Colonic mucosa (tissue), 4 donors: ENCODE measurements around the gene ISG15. TPM values are rescaled to one million over a fixed set of nuclear protein-coding genes. Genes with fewer than 3 reads are reported as not detected.

Source experiments
- DNase-seq: peaks from one replicate; pipeline ENCODE4 v3.0.0-alpha.2; 2020
- H3K27ac ChIP-seq: fragments of 200-600 bp; one replicate; pipeline ENCODE4 v1.8.0; 2021
- H3K27me3 ChIP-seq: fragments of 200-600 bp; one replicate; pipeline ENCODE4 v1.8.0; 2021
- H3K36me3 ChIP-seq: fragments of 200-600 bp; one replicate; pipeline ENCODE4 v1.8.0; 2021
- H3K4me1 ChIP-seq: fragments of 200-600 bp; one replicate; pipeline ENCODE4 v1.8.0; 2021; ENCODE audit warnings: mild to moderate bottlenecking
- H3K4me3 ChIP-seq: fragments of 200-600 bp; one replicate; pipeline ENCODE4 v1.8.0; 2021
- H3K9ac ChIP-seq, 2 donors: one replicate each; pipeline ENCODE4 v1.7.0; 2013; ENCODE audit warnings: control low read depth in 2 of 2, low read depth in 2 of 2, low read length in 2 of 2
- H3K9me3 ChIP-seq: fragments of 200-600 bp; one replicate; pipeline ENCODE4 v1.8.0; 2021
- intact Hi-C: fragments of 100-400 bp; cut with DNase I; formaldehyde crosslinking; loops from one replicate; pipeline ENCODE4 v1.14.1; 2022
- total RNA-seq, 2 donors: library from RNA; stranded (reverse); fragmentation: NEBNext Ultra II Directional in 1 of 2; extraction: Animal tissue kit (Norgen Biotek cat#: 25700) in 1 of 2; gene quantifications; one replicate each; pipeline ENCODE4 v1.2.1, GENCODE V29; 2021
- TF ChIP-seq, protein P1 (sequence below): fragments of 200-600 bp; IDR thresholded peaks from one replicate; pipeline ENCODE4 v1.8.0; 2022; ENCODE audit warnings: antibody characterized with exemption, mild to moderate bottlenecking
- donor health status: healthy.
- donor health status: DM: no; HTN: no; CAD: no.
- donor health status: DM: no; HTN: no; CAD: no.

Gene ISG15
- 10 to 100 TPM; 21.9 to 25.2 TPM for total RNA-seq

DNA sequence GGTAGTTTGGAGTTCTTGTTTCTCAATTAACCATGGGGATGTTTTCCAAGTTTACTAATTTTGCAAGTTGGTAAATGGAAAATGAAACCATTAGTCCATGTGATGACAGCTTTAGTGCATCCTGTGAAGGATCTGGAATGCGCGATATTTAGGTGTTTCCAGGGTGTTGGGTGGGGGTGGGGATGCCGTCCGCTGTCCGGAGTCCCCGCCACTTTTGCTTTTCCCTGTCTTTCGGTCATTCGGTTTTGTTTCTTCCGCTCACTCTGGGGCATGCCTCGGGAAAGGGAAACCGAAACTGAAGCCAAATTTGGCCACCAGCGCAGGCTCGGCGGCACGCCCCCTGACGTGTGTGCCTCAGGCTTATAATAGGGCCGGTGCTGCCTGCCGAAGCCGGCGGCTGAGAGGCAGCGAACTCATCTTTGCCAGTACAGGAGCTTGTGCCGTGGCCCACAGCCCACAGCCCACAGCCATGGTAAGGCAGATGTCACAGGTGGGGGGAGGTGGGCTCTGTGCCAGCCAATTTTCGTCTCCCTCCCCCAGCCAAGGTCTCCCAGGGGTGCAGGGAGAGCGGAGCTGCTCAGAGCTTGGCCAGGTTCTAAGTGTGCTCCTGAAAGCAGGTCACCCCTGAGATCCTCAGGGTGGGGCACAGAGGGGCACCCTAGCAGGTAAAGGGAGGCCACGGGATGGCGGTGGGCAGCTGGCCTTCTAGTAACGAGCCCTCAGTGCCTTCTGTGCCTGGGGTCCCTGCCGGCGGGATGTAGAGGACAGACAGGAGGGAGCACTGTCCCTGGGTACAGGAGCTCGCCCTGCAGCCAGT, at the start of gene ISG15:
Gene ISG15, plus strand, starts transcription at position 393 of the 817 bp plus-strand sequence. Its CDS starts 77 bp downstream, at position 470.
- no peaks in the 10 kb centered on the region for H3K36me3 ChIP-seq
- no peaks in the 10 kb centered on the region for H3K4me1 ChIP-seq
- intact Hi-C loops = no loop called here
- H3K4me3 ChIP-seq = peak within 1 kb of the TSS; percentile 46
- no peaks in the 10 kb centered on the region for H3K27me3 ChIP-seq
- H3K9me3 ChIP-seq = no peaks in the 10 kb centered on the region
- TF ChIP-seq, protein P1, sequence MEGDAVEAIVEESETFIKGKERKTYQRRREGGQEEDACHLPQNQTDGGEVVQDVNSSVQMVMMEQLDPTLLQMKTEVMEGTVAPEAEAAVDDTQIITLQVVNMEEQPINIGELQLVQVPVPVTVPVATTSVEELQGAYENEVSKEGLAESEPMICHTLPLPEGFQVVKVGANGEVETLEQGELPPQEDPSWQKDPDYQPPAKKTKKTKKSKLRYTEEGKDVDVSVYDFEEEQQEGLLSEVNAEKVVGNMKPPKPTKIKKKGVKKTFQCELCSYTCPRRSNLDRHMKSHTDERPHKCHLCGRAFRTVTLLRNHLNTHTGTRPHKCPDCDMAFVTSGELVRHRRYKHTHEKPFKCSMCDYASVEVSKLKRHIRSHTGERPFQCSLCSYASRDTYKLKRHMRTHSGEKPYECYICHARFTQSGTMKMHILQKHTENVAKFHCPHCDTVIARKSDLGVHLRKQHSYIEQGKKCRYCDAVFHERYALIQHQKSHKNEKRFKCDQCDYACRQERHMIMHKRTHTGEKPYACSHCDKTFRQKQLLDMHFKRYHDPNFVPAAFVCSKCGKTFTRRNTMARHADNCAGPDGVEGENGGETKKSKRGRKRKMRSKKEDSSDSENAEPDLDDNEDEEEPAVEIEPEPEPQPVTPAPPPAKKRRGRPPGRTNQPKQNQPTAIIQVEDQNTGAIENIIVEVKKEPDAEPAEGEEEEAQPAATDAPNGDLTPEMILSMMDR = no peak
- H3K9ac ChIP-seq = peak within 1 kb of the TSS; percentile 77 to 80
- DNase-seq = peak; percentile 94
- H3K27ac ChIP-seq = peak within 1 kb of the TSS; percentile 84

- Histone ChIP-seq H3K9ac (no peak overlapping the region), H3K36me3 (no peaks in the 10 kb centered on the region), H3K4me1 (peaks cover 12% of the 10 kb centered on the region), H3K27me3 (peaks cover 13% of the 10 kb centered on the region), H3K4me3 (no peak overlapping the region), H3K27ac (no peak overlapping the region), H3K9me3 (no peaks in the 10 kb centered on the region)
- intact Hi-C loops = no loop called here
- TF ChIP-seq, protein P1 = no peak
- DNase-seq = no peak
Observed at GRCh38 chr1:963746-964525, 49.4 kb upstream of the ISG15 start.

- TF ChIP-seq, protein P1 = no peak
- peaks cover 13% of the 10 kb centered on the region for H3K27me3 ChIP-seq
- H3K9me3 ChIP-seq = no peaks in the 10 kb centered on the region
- no peak for DNase-seq
- no peaks in the 10 kb centered on the region for H3K36me3 ChIP-seq
- intact Hi-C loops = no loop called here
- H3K4me3 ChIP-seq = no peak overlapping the region
- no peak overlapping the region for H3K27ac ChIP-seq
- H3K9ac ChIP-seq = no peak overlapping the region
- H3K4me1 ChIP-seq = peaks cover 12% of the 10 kb centered on the region
Observed at GRCh38 chr1:964691-965525, 48.4 kb upstream of the ISG15 start.

DNA sequence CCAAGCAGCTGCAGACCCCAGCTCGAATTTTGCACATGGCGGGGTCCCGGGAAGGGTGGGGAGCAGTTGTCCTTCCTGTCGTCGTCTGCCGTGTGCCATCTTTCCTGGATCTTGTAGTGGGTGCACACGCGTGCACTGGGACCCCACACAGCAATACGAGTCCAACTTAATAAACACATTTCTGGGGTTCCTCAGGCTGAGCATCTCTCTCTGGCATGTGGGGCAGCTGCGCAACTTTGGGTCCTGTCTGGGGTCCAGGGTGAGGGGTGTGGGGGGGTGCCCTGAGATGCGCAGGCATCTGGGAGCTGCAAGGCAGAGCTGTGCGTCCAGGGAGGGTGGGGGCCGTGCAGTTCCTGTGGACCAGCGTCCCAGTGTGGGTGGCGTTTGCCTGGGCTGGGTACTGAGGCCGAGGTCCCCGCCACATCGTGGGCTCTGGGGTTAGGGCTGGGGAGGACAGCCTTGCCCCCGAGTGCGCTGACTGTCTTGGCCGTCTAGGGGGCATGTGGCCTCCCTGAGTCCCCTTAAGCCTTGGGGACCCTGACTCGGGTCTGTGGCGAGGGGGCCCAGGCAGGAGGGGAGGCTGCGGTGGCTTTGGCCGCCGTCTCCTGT, 47.7 kb upstream of the ISG15 start:
- H3K9ac ChIP-seq = peak overlapping the region in 1 of 2 donors; percentile 51
- intact Hi-C loops = no loop called here

More for the DNA sequence above, 47.7 kb upstream of the ISG15 start:
- no peak for DNase-seq
- H3K9me3 ChIP-seq = no peaks in the 10 kb centered on the region
- peaks cover 19% of the 10 kb centered on the region for H3K27me3 ChIP-seq
- H3K27ac ChIP-seq = peak overlapping the region; percentile 55
- H3K4me1 ChIP-seq = peaks cover 12% of the 10 kb centered on the region
- no peak overlapping the region for H3K4me3 ChIP-seq
- TF ChIP-seq, protein P1 = no peak
- H3K36me3 ChIP-seq = no peaks in the 10 kb centered on the region
